Keratinocyte (primary cell): ENCODE measurements around the gene CALR3. TPM values are rescaled to one million over a fixed set of nuclear protein-coding genes. Genes with fewer than 3 reads are reported as not detected.

Source experiments
- DNase-seq: peaks from one replicate; pipeline ENCODE4 v3.0.0-alpha.2; 2011; ENCODE audit warnings: low read depth, missing footprints, low spot score
- FAIRE-seq: peaks from 2 replicates; lab custom pipeline; 2011; peaks lifted over from hg19 to GRCh38; lab: Jason Lieb, UNC
- H2AFZ ChIP-seq: 2 replicates; pipeline ENCODE4 v1.6.0; 2012; ENCODE audit warnings: low read length, control low read depth, inconsistent platforms; ENCODE audit not compliant: control insufficient read depth
- H3K27ac ChIP-seq: 2 replicates; pipeline ENCODE4 v1.5.1; 2011; ENCODE audit warnings: low read length; ENCODE audit not compliant: control insufficient read depth, insufficient read depth
- H3K27me3 ChIP-seq: 3 replicates; pipeline ENCODE4 v1.6.0; 2011; ENCODE audit warnings: low read length; ENCODE audit not compliant: control insufficient read depth, insufficient read depth; ENCODE audit errors: extremely low read depth
- H3K36me3 ChIP-seq, 2 experiments: 2 replicates in 1 of 2; 3 replicates in 1 of 2; pipeline ENCODE4 v1.5.1; 2011; ENCODE audit warnings: low read length in 2 of 2, mild to moderate bottlenecking in 1 of 2; ENCODE audit not compliant: control insufficient read depth in 2 of 2, insufficient read depth in 2 of 2; ENCODE audit errors: extremely low read depth in 1 of 2
- H3K4me1 ChIP-seq: 3 replicates; pipeline ENCODE4 v1.5.1; 2011; ENCODE audit warnings: low read length; ENCODE audit not compliant: control insufficient read depth, insufficient read depth; ENCODE audit errors: extremely low read depth
- H3K4me2 ChIP-seq: 3 replicates; pipeline ENCODE4 v1.6.0; 2011; ENCODE audit warnings: low read depth, low read length; ENCODE audit not compliant: control insufficient read depth, insufficient read depth; ENCODE audit errors: extremely low read depth
- H3K4me3 ChIP-seq, 3 experiments: fragments of 200-600 bp in 1 of 3; sonication (generic) in 1 of 3; 2 replicates in 2 of 3; 3 replicates in 1 of 3; pipeline ENCODE4 v1.5.1; 2011 to 2016; ENCODE audit warnings: low read length in 3 of 3, mild to moderate bottlenecking in 3 of 3, control low read depth in 2 of 3, inconsistent platforms in 1 of 3, low read depth in 1 of 3, mixed read lengths in 1 of 3, mixed run types in 1 of 3, moderate library complexity in 1 of 3; ENCODE audit not compliant: control insufficient read depth in 2 of 3, insufficient read depth in 2 of 3; ENCODE audit errors: extremely low read depth in 1 of 3
- H3K79me2 ChIP-seq: 2 replicates; pipeline ENCODE4 v1.6.0; 2012; ENCODE audit warnings: low read length; ENCODE audit not compliant: control insufficient read depth, insufficient read depth
- H3K9ac ChIP-seq: 3 replicates; pipeline ENCODE4 v1.6.0; 2011; ENCODE audit warnings: low read length; ENCODE audit not compliant: control insufficient read depth, insufficient read depth; ENCODE audit errors: extremely low read depth
- H3K9me1 ChIP-seq: 3 replicates; pipeline ENCODE4 v1.6.0; 2011; ENCODE audit warnings: low read length; ENCODE audit not compliant: control insufficient read depth, insufficient read depth; ENCODE audit errors: extremely low read depth
- H3K9me3 ChIP-seq: 2 replicates; pipeline ENCODE4 v1.5.1; 2012; ENCODE audit warnings: low read depth, low read length; ENCODE audit not compliant: control insufficient read depth
- H4K20me1 ChIP-seq: 3 replicates; pipeline ENCODE4 v1.6.0; 2011; ENCODE audit warnings: low read length; ENCODE audit not compliant: control insufficient read depth, insufficient read depth; ENCODE audit errors: extremely low read depth
- EZH2 ChIP-seq: IDR thresholded peaks from one replicate; pipeline ENCODE4 v1.6.1; 2012; ENCODE audit warnings: inconsistent platforms, mild to moderate bottlenecking, low read length, moderate library complexity
- dilution Hi-C: fragments of 300-500 bp; cut with MboI; formaldehyde crosslinking; loops from one replicate; pipeline ENCODE4 v1.7.0; 2020; ENCODE audit warnings: low sequenced_read_pairs; ENCODE audit not compliant: extremely low pct_ligation_motif_present
- polyA plus RNA-seq, 5 experiments: library from polyadenylated mRNA; depleted of rRNA in 3 of 5; stranded (reverse) in 3 of 5; stranded (forward) in 1 of 5; unstranded in 1 of 5; fragments of >200 nt; gene quantifications; 1 replicate in 1 of 5; 2 replicates in 3 of 5; 3 replicates in 1 of 5; pipeline versions ENCODE4 v1.2.1 to v1.2.3, GENCODE V29; 2011 to 2012; ENCODE audit warnings: missing spikeins in 2 of 5, low read depth in 1 of 5, low replicate concordance in 1 of 5
- TF ChIP-seq, protein P1 (sequence below), 3 experiments: IDR thresholded peaks in 1 of 3; conservative IDR thresholded peaks in 1 of 3; optimal IDR thresholded peaks in 1 of 3; 2 replicates in 2 of 3; 3 replicates in 1 of 3; pipeline versions ENCODE3 to v1.5.1; 2011; ENCODE audit warnings: low read length in 3 of 3, mild to moderate bottlenecking in 3 of 3, moderate library complexity in 2 of 3, control low read depth in 1 of 3, inconsistent platforms in 1 of 3; ENCODE audit not compliant: insufficient read depth in 2 of 3; ENCODE audit errors: extremely low read depth in 1 of 3

The CALR3 gene
- polyA plus RNA-seq, 1 donor (not counting 4 experiments of a cell fraction or from before 2014, with no cell fraction given) = not detected

DNA sequence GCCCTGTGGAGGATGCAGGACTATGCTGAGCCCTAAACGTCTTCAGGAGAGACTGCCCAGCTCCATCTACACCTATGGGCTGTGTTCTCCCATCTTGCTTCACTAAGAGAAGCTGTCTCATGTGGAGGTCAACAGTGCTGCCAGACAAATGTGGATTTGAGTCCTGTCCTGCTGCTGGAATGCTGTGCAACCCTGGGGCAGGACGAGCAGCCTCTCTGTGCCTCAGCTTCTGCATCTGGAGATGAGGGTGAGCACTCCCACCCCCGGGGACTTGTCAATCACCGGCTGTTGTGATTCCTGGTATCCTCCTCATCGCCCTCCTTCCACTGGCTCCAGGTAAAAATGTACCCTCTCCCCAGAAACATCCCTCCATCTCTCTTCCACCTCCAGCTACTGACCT lies 40.5 kb downstream of the CALR3 start:
- dilution Hi-C loops = no loop called here
- H3K27me3 ChIP-seq = no peaks in the 10 kb centered on the region
- DNase-seq (no peak), FAIRE-seq (no peak)
- peaks cover 25% of the 10 kb centered on the region for H3K4me1 ChIP-seq
- H3K4me2 ChIP-seq = no peak overlapping the region
- no peak overlapping the region for H3K9ac ChIP-seq
- H3K79me2 ChIP-seq = peaks cover 82% of the 10 kb centered on the region
- H3K9me1 ChIP-seq = peaks cover 19% of the 10 kb centered on the region
- no peak overlapping the region for H3K27ac ChIP-seq
- peaks cover 16% of the 10 kb centered on the region for H4K20me1 ChIP-seq
- no peak overlapping the region for H2AFZ ChIP-seq
- H3K36me3 ChIP-seq = no peaks in the 10 kb centered on the region
- TF ChIP-seq, protein P1, sequence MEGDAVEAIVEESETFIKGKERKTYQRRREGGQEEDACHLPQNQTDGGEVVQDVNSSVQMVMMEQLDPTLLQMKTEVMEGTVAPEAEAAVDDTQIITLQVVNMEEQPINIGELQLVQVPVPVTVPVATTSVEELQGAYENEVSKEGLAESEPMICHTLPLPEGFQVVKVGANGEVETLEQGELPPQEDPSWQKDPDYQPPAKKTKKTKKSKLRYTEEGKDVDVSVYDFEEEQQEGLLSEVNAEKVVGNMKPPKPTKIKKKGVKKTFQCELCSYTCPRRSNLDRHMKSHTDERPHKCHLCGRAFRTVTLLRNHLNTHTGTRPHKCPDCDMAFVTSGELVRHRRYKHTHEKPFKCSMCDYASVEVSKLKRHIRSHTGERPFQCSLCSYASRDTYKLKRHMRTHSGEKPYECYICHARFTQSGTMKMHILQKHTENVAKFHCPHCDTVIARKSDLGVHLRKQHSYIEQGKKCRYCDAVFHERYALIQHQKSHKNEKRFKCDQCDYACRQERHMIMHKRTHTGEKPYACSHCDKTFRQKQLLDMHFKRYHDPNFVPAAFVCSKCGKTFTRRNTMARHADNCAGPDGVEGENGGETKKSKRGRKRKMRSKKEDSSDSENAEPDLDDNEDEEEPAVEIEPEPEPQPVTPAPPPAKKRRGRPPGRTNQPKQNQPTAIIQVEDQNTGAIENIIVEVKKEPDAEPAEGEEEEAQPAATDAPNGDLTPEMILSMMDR (optimal IDR thresholded peaks at IDR 0.05 in 1 of 3, IDR thresholded peaks at IDR 0.05 in 1 of 3, conservative IDR thresholded peaks at IDR 0.05 in 1 of 3; ENCODE audit: extremely low read depth in 1 of 3, insufficient read depth in 2 of 3, low read length in 3 of 3) = no peak
- TF ChIP-seq EZH2 = no peak
- H3K9me3 ChIP-seq = no peaks in the 10 kb centered on the region
- no peak overlapping the region for H3K4me3 ChIP-seq

DNA sequence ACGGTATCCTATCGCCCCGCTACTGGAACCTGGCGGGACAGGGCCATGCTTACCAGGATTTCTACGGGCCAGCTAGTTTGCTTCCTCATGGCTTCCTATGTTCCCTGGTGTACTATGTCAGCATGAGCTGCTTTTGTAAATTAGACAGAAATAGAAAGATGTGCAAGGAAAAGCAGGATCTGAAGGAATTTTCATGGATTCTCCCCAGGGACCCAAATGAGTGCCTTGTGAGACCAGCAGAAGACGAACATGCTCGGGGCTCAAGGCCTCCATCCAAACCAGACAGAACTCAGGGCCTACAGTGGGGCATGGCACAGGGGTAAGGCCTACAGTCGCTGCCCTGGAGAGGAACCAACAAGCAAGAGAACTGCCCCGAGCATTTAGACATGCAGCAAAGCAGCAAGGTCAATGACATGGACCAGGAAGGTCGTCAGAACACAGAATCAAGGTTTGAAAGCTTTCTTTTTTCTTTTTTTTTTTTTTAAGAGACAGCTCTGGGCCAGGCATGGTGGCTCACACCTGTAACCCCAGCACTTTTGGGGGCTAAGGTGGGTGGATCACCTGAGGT lies 41.5 kb downstream of the CALR3 start:
- Histone ChIP-seq H3K79me2 (peaks cover 82% of the 10 kb centered on the region), H3K27ac (no peak overlapping the region), H3K4me2 (no peak overlapping the region), H3K9me1 (peaks cover 19% of the 10 kb centered on the region), H3K36me3 (no peaks in the 10 kb centered on the region), H2AFZ (no peak overlapping the region), H3K9ac (no peak overlapping the region), H3K4me1 (peaks cover 25% of the 10 kb centered on the region), H3K9me3 (no peaks in the 10 kb centered on the region), H3K4me3 (no peak overlapping the region), H4K20me1 (peaks cover 16% of the 10 kb centered on the region), H3K27me3 (no peaks in the 10 kb centered on the region)
- dilution Hi-C loops = no loop called here
- no peak for TF ChIP-seq EZH2
- TF ChIP-seq, protein P1 (optimal IDR thresholded peaks at IDR 0.05 in 1 of 3, IDR thresholded peaks at IDR 0.05 in 1 of 3, conservative IDR thresholded peaks at IDR 0.05 in 1 of 3; ENCODE audit: extremely low read depth in 1 of 3, insufficient read depth in 2 of 3, low read length in 3 of 3) = no peak
- no peak for DNase-seq
- FAIRE-seq = no peak
